Measurements from ENCODE around the gene WDR62. TPM values are rescaled to one million over a fixed set of nuclear protein-coding genes. Genes with fewer than 3 reads are reported as not detected.

The WDR62 gene
- polyA plus RNA-seq, 1 experiment: 1.2 TPM

DNA sequence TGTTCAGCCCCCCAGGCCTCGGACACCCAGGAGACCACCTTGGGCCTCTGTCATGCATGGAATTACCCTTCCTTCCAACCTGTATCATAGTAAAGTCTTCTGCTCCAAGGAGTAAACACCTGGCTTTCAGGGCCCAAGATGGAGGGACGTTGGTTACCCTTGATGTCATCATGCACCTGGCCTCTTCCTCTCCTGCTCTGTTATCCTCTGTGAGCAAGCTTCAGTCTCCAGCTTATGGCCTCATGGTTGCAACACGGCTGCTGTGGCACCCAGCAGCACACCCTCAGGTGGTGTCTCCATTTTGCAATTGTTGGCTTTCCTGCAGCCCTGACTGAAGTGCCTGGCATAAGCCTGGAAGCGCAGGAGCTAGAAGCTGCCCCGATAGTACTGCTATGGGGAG, 52.3 kb downstream of the WDR62 start:
- TF ChIP-seq, protein P1, sequence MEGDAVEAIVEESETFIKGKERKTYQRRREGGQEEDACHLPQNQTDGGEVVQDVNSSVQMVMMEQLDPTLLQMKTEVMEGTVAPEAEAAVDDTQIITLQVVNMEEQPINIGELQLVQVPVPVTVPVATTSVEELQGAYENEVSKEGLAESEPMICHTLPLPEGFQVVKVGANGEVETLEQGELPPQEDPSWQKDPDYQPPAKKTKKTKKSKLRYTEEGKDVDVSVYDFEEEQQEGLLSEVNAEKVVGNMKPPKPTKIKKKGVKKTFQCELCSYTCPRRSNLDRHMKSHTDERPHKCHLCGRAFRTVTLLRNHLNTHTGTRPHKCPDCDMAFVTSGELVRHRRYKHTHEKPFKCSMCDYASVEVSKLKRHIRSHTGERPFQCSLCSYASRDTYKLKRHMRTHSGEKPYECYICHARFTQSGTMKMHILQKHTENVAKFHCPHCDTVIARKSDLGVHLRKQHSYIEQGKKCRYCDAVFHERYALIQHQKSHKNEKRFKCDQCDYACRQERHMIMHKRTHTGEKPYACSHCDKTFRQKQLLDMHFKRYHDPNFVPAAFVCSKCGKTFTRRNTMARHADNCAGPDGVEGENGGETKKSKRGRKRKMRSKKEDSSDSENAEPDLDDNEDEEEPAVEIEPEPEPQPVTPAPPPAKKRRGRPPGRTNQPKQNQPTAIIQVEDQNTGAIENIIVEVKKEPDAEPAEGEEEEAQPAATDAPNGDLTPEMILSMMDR (IDR thresholded peaks at IDR 0.05; ENCODE audit: low read depth, low read length): no peak
- ChIA-PET POLR2A (interaction anchor here (1.6 kb wide), 1 partner anchor 8 kb away, joined by 4 read pairs; the partner anchor contains the start of genes POLR2I and TBCB), CTCF (no interaction called here)
- Histone ChIP-seq H3K27ac (ENCODE audit: low read depth, low read length) (no peak overlapping the region), H3K27me3 (ENCODE audit: control insufficient read depth, insufficient read depth, low read length) (no peaks in the 10 kb centered on the region), H3K9me3 (ENCODE audit: control insufficient read depth, insufficient read depth, low read length) (no peaks in the 10 kb centered on the region), H3K4me3 (ENCODE audit: low read depth, low read length) (no peak overlapping the region)
- DNase-seq (ENCODE audit: low read depth, low spot score): no peak

DNA sequence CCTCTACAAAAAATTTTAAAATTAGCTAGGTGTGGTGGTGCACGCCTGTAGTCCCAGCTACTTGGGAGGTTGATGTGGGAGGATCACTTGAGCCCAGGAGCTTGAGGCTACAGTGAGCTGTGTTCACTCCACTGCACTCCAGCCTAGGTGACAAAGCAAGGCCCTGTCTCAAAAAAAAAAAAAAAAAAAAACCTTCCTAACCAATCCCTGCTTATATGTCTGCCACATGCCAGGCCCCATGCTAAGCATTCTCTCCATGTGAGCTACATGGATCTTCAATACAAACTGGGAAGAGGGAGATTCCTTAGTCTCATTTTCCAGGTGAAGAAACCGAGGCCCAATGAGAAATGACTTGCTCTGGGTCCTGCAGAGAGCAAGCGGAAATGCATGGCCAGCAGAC, 54.0 kb downstream of the WDR62 start:
- H3K27ac ChIP-seq (ENCODE audit: low read depth, low read length): peak overlapping the region; percentile 2
- no peaks in the 10 kb centered on the region for H3K27me3 ChIP-seq (ENCODE audit: control insufficient read depth, insufficient read depth, low read length)
- TF ChIP-seq, protein P1 (IDR thresholded peaks at IDR 0.05; ENCODE audit: low read depth, low read length): no peak
- no peaks in the 10 kb centered on the region for H3K9me3 ChIP-seq (ENCODE audit: control insufficient read depth, insufficient read depth, low read length)
- POLR2A ChIA-PET: interaction anchor here (0.6 kb wide), 1 partner anchor 11 kb away, joined by 4 read pairs; no protein-coding TSS in a partner anchor
- DNase-seq (ENCODE audit: low read depth, low spot score): no peak
- H3K4me3 ChIP-seq (ENCODE audit: low read depth, low read length): no peak overlapping the region
- CTCF ChIA-PET: interaction anchor here (0.7 kb wide), 1 partner anchor 9 kb away, joined by 5 read pairs; no protein-coding TSS in a partner anchor

DNA sequence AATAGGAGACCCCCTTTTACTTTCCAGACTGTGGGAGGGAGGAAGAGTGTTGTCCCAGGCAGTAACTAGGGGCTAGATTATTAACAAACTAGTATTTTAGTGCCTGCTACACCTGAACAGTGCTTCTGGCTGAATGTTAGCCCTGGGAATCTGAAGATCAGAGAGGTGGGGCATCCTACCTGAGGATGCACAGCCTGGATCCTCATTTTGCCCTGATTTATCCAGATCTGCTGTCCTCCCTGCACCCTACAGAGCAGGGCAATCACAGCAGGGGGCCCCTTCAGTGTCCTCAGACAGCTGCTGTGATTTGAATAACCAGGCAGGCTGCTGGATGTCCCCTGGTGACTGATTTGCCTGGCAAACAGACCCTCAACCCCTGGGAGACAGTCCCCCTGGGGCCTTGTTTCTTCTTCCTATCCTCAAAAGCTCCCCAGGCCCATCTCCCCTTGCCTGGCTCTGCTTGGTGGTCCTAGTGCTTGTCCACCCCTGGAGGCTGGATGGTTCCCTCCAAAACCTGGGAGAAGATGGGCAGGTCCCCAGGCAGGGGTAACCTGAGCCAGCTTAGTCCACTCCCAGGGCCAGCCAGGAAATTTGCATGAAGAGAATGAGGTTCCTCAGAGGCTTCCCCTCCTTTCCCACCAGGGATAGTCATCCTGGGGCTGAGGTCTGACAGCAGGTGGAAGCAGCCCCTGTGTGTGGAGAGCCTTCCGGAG, 55.9 kb downstream of the WDR62 start, which contains the start of gene OVOL3:
OVOL3 (plus strand) TSS at position 657 of the 713 bp plus-strand sequence. CDS start 60 bp downstream, outside the sequence.
- TF ChIP-seq, protein P1 (IDR thresholded peaks at IDR 0.05; ENCODE audit: low read depth, low read length): no peak
- POLR2A ChIA-PET: no interaction called here
- Histone ChIP-seq H3K9me3 (ENCODE audit: control insufficient read depth, insufficient read depth, low read length) (no peaks in the 10 kb centered on the region; the same call in 1 of the 2 replicates), H3K27ac (ENCODE audit: low read depth, low read length) (no peak within 1 kb of the TSS), H3K27me3 (ENCODE audit: control insufficient read depth, insufficient read depth, low read length) (no peaks in the 10 kb centered on the region), H3K4me3 (ENCODE audit: low read depth, low read length) (no peak within 1 kb of the TSS)
- CTCF ChIA-PET: no interaction called here
- DNase-seq (ENCODE audit: low read depth, low spot score): no peak

DNA sequence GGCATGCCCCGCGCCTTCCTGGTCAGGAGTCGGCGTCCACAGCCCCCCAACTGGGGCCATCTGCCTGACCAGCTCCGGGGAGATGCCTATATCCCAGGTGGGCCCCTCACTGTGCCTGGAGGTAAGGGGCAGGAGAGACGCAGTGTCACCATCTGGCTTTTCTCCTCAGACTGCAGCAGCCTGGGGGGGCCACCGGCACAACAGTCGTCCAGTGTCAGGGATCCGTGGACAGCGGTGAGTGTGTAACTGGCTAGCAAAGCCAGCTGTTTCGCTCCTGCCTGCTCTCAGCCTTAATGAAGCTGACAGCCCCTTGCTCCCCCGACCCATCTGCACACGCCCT, 56.5 kb downstream of the WDR62 start:
- Histone ChIP-seq H3K9me3 (ENCODE audit: control insufficient read depth, insufficient read depth, low read length) (no peaks in the 10 kb centered on the region; the same call in 1 of the 2 replicates), H3K27me3 (ENCODE audit: control insufficient read depth, insufficient read depth, low read length) (no peaks in the 10 kb centered on the region), H3K4me3 (ENCODE audit: low read depth, low read length) (no peak overlapping the region), H3K27ac (ENCODE audit: low read depth, low read length) (no peak overlapping the region)
- ChIA-PET POLR2A (no interaction called here), CTCF (no interaction called here)
- TF ChIP-seq, protein P1 (IDR thresholded peaks at IDR 0.05; ENCODE audit: low read depth, low read length): no peak
- no peak for DNase-seq (ENCODE audit: low read depth, low spot score)

DNA sequence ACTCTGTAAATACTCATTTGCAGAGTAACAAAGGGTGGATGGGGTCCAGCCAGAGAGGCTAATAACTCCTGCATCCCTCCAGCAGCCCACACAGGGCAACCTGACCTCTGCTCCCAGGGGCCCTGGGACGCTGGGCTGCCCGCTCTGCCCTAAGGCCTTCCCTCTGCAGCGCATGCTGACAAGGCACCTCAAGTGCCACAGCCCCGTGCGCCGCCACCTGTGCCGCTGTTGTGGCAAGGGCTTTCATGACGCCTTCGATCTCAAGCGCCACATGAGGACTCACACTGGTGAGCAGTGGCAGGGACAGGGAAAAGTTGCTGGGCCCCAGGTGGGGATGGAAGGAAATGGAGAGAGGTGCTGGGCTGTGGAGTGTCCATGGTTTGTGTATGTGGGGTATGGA, 58.0 kb downstream of the WDR62 start:
- Histone ChIP-seq H3K4me3 (ENCODE audit: low read depth, low read length) (no peak overlapping the region), H3K27ac (ENCODE audit: low read depth, low read length) (no peak overlapping the region), H3K27me3 (ENCODE audit: control insufficient read depth, insufficient read depth, low read length) (no peaks in the 10 kb centered on the region), H3K9me3 (ENCODE audit: control insufficient read depth, insufficient read depth, low read length) (no peaks in the 10 kb centered on the region; the same call in 1 of the 2 replicates)
- POLR2A ChIA-PET: no interaction called here
- TF ChIP-seq, protein P1 (IDR thresholded peaks at IDR 0.05; ENCODE audit: low read depth, low read length): no peak
- CTCF ChIA-PET: no interaction called here
- no peak for DNase-seq (ENCODE audit: low read depth, low spot score)

Data from AG04450 (cell line).